DOHH2 (cell line): ENCODE results near the gene CNTLN.

Experiments
- H3F3A ChIP-seq: fragments of 200-600 bp; sonication (generic), shearing (Covaris generic); 2 replicates; pipeline ENCODE4 v1.6.0; 2016; ENCODE audit warnings: antibody characterized with exemption, mild to moderate bottlenecking; ENCODE audit not compliant: control insufficient read depth, insufficient read depth
- H3K27ac ChIP-seq: fragments of 200-600 bp; sonication (generic); 2 replicates; pipeline ENCODE4 v1.5.1; 2014; ENCODE audit warnings: low read depth, mild to moderate bottlenecking, low read length, moderate library complexity
- H3K27me3 ChIP-seq: fragments of 200-600 bp; sonication (generic); 2 replicates; pipeline ENCODE4 v1.6.1; 2014; ENCODE audit warnings: mild to moderate bottlenecking, low read length, mixed read lengths; ENCODE audit not compliant: control insufficient read depth
- H3K36me3 ChIP-seq: fragments of 200-600 bp; sonication (generic); 2 replicates; pipeline ENCODE4 v1.6.1; 2014; ENCODE audit warnings: mild to moderate bottlenecking, low read length, moderate library complexity, mixed read lengths; ENCODE audit not compliant: control insufficient read depth
- H3K4me1 ChIP-seq: fragments of 200-600 bp; sonication (generic); 2 replicates; pipeline ENCODE4 v1.6.1; 2014; ENCODE audit warnings: mild to moderate bottlenecking, low read length, mixed read lengths; ENCODE audit not compliant: control insufficient read depth
- H3K4me2 ChIP-seq: fragments of 200-600 bp; sonication (generic); 2 replicates; pipeline ENCODE4 v1.6.0; 2014; ENCODE audit warnings: mild to moderate bottlenecking, low read length, moderate library complexity
- H3K4me3 ChIP-seq: fragments of 200-600 bp; sonication (generic); 2 replicates; pipeline ENCODE4 v1.5.1; 2014; ENCODE audit warnings: mild to moderate bottlenecking, low read length, mixed read lengths
- H3K79me2 ChIP-seq: fragments of 200-600 bp; sonication (generic); 2 replicates; pipeline ENCODE4 v1.6.1; 2014; ENCODE audit warnings: mild to moderate bottlenecking, low read length, mixed read lengths; ENCODE audit not compliant: control insufficient read depth
- H3K9me2 ChIP-seq: fragments of 200-600 bp; sonication (generic); replicated peaks from 2 replicates; pipeline ENCODE4 v1.6.1; 2014; ENCODE audit warnings: mild to moderate bottlenecking, low read length, mixed read lengths; ENCODE audit not compliant: control insufficient read depth
- H3K9me3 ChIP-seq: fragments of 200-600 bp; sonication (generic); 2 replicates; pipeline ENCODE4 v1.6.1; 2014; ENCODE audit warnings: antibody characterized with exemption, low read length, mixed read lengths; ENCODE audit not compliant: control insufficient read depth, insufficient read depth
- H4K20me1 ChIP-seq: fragments of 200-600 bp; sonication (generic); 2 replicates; pipeline ENCODE4 v1.6.0; 2014; ENCODE audit warnings: low read depth, mild to moderate bottlenecking, antibody characterized with exemption, low read length, moderate library complexity; ENCODE audit not compliant: control insufficient read depth, insufficient read depth
- CTCF ChIP-seq: fragments of 200-600 bp; sonication (generic); IDR thresholded peaks from one replicate; pipeline ENCODE4 v1.5.1; 2014; ENCODE audit warnings: antibody characterized with exemption, mild to moderate bottlenecking, low read depth, low read length; ENCODE audit not compliant: poor library complexity, severe bottlenecking
- EZH2phosphoT487 ChIP-seq: fragments of 200-600 bp; sonication (generic); IDR thresholded peaks from 2 replicates; pipeline ENCODE4 v1.6.1; 2017; ENCODE audit warnings: borderline replicate concordance, mild to moderate bottlenecking, antibody characterized with exemption, low read length, moderate library complexity, mixed read lengths

The CNTLN gene

DNA sequence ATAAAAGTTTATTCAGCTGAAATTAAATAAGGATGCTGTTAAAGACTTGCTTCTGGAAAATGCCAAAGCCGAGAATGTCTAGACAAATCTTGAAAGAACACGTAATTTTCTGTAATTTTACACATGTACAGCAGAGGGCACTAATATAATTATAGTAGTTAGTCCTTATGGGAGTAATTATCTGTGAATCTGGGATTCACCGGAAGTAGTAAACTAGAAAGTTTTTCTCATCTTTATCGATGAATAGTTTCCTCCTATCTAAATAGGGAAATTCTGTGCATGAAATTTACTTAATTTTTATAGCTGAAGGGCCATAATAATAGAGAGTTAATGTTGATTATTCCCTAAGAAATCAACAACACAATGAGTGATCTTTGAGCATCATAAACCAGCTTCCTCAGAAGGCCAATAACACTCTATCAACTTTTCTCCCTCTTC is 18.4 kb upstream of the CNTLN start:
- no peaks in the 10 kb centered on the region for H3K9me3 ChIP-seq
- H3K36me3 ChIP-seq, result no peaks in the 10 kb centered on the region
- H3K4me2 ChIP-seq, result no peak overlapping the region
- no peaks in the 10 kb centered on the region for H3K4me1 ChIP-seq
- no peaks in the 10 kb centered on the region for H3K9me2 ChIP-seq
- H3F3A ChIP-seq, result no peaks in the 10 kb centered on the region
- no peaks in the 10 kb centered on the region for H3K79me2 ChIP-seq
- TF ChIP-seq EZH2phosphoT487 (no peak), CTCF (peak; percentile 52)
- H3K27me3 ChIP-seq, result no peaks in the 10 kb centered on the region
- H3K27ac ChIP-seq, result no peak overlapping the region
- H4K20me1 ChIP-seq, result no peaks in the 10 kb centered on the region
- H3K4me3 ChIP-seq, result no peak overlapping the region

DNA sequence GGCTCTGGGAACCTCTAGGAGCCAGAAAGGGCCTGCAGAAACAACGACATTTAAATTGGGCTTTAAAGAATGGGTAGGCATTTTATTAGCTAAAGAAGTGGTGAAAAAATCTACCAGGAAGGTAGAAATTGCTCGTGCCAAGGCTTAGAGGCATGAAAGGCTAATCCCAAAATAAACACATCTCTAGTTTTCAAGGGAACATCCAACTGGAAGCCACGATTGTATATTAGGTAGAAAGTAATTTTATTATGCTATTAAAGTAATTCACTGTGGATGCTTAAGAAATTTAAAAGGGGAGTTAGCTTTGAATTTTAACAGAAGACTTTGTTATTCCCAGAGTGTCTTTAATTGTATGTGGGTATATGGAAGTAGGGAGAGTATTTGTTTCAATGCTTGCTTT is 17.5 kb upstream of the CNTLN start:
- H3K4me1 ChIP-seq, result no peaks in the 10 kb centered on the region

DNA sequence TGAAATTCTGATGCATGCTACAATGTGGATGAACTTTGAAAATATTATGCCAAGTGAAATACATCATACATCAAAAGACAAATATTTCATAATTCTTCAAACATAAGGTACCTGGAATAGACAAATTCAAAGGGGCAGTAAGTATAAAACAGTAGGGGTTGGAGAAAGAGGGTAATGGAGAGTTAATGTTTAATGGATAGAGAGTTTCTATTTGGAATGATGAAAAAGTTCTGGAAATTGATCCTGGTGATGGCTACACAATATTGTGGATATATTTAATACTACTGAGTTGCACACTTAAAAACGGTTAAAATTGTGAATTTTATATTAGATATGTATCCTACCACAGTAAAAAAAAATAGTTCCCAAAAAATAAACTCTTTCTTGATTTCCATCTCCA is 14.6 kb upstream of the CNTLN start:
- no peak overlapping the region for H3K4me2 ChIP-seq
- H3K36me3 ChIP-seq, result no peaks in the 10 kb centered on the region
- H3K4me1 ChIP-seq, result no peaks in the 10 kb centered on the region
- H3K9me3 ChIP-seq, result no peaks in the 10 kb centered on the region
- no peaks in the 10 kb centered on the region for H4K20me1 ChIP-seq
- TF ChIP-seq CTCF, result no peak
- TF ChIP-seq EZH2phosphoT487, result no peak
- H3K27me3 ChIP-seq, result no peaks in the 10 kb centered on the region
- H3K27ac ChIP-seq, result no peak overlapping the region
- H3K9me2 ChIP-seq, result no peaks in the 10 kb centered on the region
- H3K79me2 ChIP-seq, result no peaks in the 10 kb centered on the region
- no peaks in the 10 kb centered on the region for H3F3A ChIP-seq
- no peak overlapping the region for H3K4me3 ChIP-seq

More for the DNA sequence above, 17.5 kb upstream of the CNTLN start:
- Histone ChIP-seq H3K36me3 (no peaks in the 10 kb centered on the region), H3K27me3 (no peaks in the 10 kb centered on the region), H4K20me1 (no peaks in the 10 kb centered on the region), H3K4me2 (no peak overlapping the region), H3K9me2 (no peaks in the 10 kb centered on the region), H3F3A (no peaks in the 10 kb centered on the region), H3K4me3 (no peak overlapping the region), H3K27ac (no peak overlapping the region), H3K9me3 (no peaks in the 10 kb centered on the region), H3K79me2 (no peaks in the 10 kb centered on the region)
- TF ChIP-seq EZH2phosphoT487 (no peak), CTCF (no peak)

- Histone ChIP-seq H4K20me1 (no peaks in the 10 kb centered on the region), H3K4me2 (no peak overlapping the region), H3K4me1 (no peaks in the 10 kb centered on the region), H3F3A (no peaks in the 10 kb centered on the region), H3K27ac (no peak overlapping the region), H3K27me3 (no peaks in the 10 kb centered on the region), H3K4me3 (no peak overlapping the region), H3K36me3 (no peaks in the 10 kb centered on the region), H3K9me3 (no peaks in the 10 kb centered on the region), H3K9me2 (no peaks in the 10 kb centered on the region), H3K79me2 (no peaks in the 10 kb centered on the region)
- TF ChIP-seq EZH2phosphoT487 (no peak), CTCF (no peak)
These were observed 13.6 kb upstream of the CNTLN start for GRCh38 chr9:17121264-17121663.
